Measurements from ENCODE around the gene PTGR1. TPM values are rescaled to one million over a fixed set of nuclear protein-coding genes. Genes with fewer than 3 reads are reported as not detected.

PTGR1 gene
- total and polyA plus RNA-seq, 2 of the 8 experiments (the other 6 are each of a cell fraction or from before 2014, with no cell fraction given): 16.9 to 28.5 TPM

DNA sequence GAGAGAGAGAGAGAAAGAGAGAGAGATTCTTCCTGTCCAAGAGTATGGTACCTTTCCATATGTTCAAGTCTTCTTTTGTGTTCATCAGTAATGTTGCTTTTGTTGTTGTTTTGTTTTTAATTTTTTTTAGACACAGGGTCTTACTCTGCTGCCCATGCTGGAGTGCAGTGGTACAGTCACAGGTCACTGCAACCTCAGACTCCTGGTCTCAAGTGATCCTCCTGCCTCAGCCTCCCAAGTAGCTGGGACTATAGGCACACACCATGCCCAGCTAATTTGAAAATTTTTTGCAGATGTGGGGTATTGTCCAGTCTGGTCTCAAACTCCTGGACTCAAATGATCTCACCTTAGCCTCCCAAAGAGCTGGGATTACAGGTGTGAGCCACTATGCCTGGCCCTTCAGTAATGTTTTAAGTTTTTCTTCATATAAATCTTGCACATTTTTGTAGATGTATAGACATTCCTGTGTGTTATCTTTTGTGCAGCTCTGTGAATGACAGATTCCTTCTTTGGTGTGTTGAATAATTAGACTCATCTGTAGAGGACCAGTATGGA, 38.2 kb downstream of the PTGR1 start:
- H3K18ac ChIP-seq (ENCODE audit: extremely low read depth, low read length): no peak overlapping the region
- no peak overlapping the region for H3K14ac ChIP-seq (ENCODE audit: insufficient read length)
- H3K27me3 ChIP-seq (replicated peaks in 1 of 4; ENCODE audit: control insufficient read depth in 3 of 4, extremely low read depth in 1 of 4, insufficient read depth in 3 of 4, low read length in 3 of 4): no peaks in the 10 kb centered on the region
- no peak overlapping the region for H2AK5ac ChIP-seq (ENCODE audit: low read depth, low read length)
- no peak overlapping the region for H3K4me3 ChIP-seq (ENCODE audit: extremely low read depth in 1 of 4, insufficient read depth in 2 of 4, low read depth in 3 of 4, low read length in 4 of 4)
- H3K4ac ChIP-seq (replicated peaks; ENCODE audit: insufficient read length, low read depth, low read length): no peak overlapping the region
- DNase-seq (ENCODE audit: low read depth in 1 of 2, low spot score in 2 of 2) (no peak), FAIRE-seq (no peak)
- H2BK20ac ChIP-seq (ENCODE audit: low read length): no peak overlapping the region
- H3K79me2 ChIP-seq (ENCODE audit: control insufficient read depth in 1 of 2, insufficient read depth in 2 of 2, low read length in 2 of 2): no peaks in the 10 kb centered on the region
- ChIA-PET CTCF (ENCODE audit: partially characterized antibody) (no interaction called here), POLR2A (ENCODE audit: partially characterized antibody) (interaction anchor here (0.7 to 1.4 kb wide), 4 partner anchors 8 to 34 kb away, joined by 3 to 4 read pairs (median 4); no protein-coding TSS in a partner anchor)
- no peak overlapping the region for H4K5ac ChIP-seq (ENCODE audit: insufficient read length, low read depth, low read length)
- peaks cover 0 to 8% (median 0%) of the 10 kb centered on the region in 4 experiments; a peak in 2 of 8 replicates for H3K36me3 ChIP-seq (ENCODE audit: control insufficient read depth in 2 of 4, insufficient read depth in 4 of 4, low read length in 3 of 4)
- no peak overlapping the region for H4K8ac ChIP-seq (ENCODE audit: extremely low read depth, insufficient read depth, low read length)
- H3K9me3 ChIP-seq (ENCODE audit: insufficient read depth in 2 of 2, low read depth in 1 of 2, low read length in 1 of 2): 0 out of 4 replicates have a peak, but pooled peaks cover 0 to 3% of the 10 kb centered on the region in 2 experiments
- H3K9ac ChIP-seq (replicated peaks in 1 of 4; ENCODE audit: extremely low read depth in 1 of 4, low read depth in 3 of 4, low read length in 3 of 4): no peak overlapping the region
- no peak overlapping the region for H2BK12ac ChIP-seq (ENCODE audit: low read depth, low read length)
- no peaks in the 10 kb centered on the region for H3K4me1 ChIP-seq (replicated peaks in 1 of 4; ENCODE audit: control insufficient read depth in 3 of 4, insufficient read depth in 4 of 4, low read length in 3 of 4)
- H2BK5ac ChIP-seq (ENCODE audit: low read depth, low read length): no peak overlapping the region
- H4K20me1 ChIP-seq (replicated peaks in 1 of 2; ENCODE audit: control insufficient read depth in 1 of 2, insufficient read depth in 2 of 2, low read length in 2 of 2): no peaks in the 10 kb centered on the region
- H2AFZ ChIP-seq (ENCODE audit: low read length): no peak overlapping the region
- no peaks in the 10 kb centered on the region; the same call in 1 of the 2 replicates for H3K23me2 ChIP-seq (ENCODE audit: low read depth, low read length)
- no peaks in the 10 kb centered on the region for H3K79me1 ChIP-seq (ENCODE audit: low read depth, low read length)
- no peak for TF ChIP-seq CTCF (IDR thresholded peaks at IDR 0.05; ENCODE audit: control extremely low read depth in 1 of 3, insufficient read depth in 1 of 3, low read depth in 1 of 3, low read length in 3 of 3)
- no peak for TF ChIP-seq CEBPB (IDR thresholded peaks at IDR 0.05; ENCODE audit: low read depth, low read length)
- TF ChIP-seq CBX8 (IDR thresholded peaks at IDR 0.05; ENCODE audit: borderline replicate concordance, low read depth, low read length): no peak
- no peak for TF ChIP-seq POLR2A (IDR thresholded peaks at IDR 0.05; ENCODE audit: control extremely low read depth in 1 of 2, low read depth in 2 of 2, low read length in 2 of 2)
- no peak for TF ChIP-seq RFX5 (IDR thresholded peaks at IDR 0.05; ENCODE audit: borderline replicate concordance, low read depth, low read length)
- no peak for TF ChIP-seq JUND (IDR thresholded peaks at IDR 0.05; ENCODE audit: low read length)
- no peak for TF ChIP-seq MAX (IDR thresholded peaks at IDR 0.05)
- TF ChIP-seq CHD1 (IDR thresholded peaks at IDR 0.05; ENCODE audit: low read depth, low read length): no peak
- TF ChIP-seq SRF (IDR thresholded peaks at IDR 0.05; ENCODE audit: low read depth, low read length): no peak
- H3K27ac ChIP-seq (ENCODE audit: low read depth, low read length): no peak overlapping the region
- no peak overlapping the region for H3K56ac ChIP-seq (replicated peaks; ENCODE audit: insufficient read length, low read depth, low read length)
- H4K91ac ChIP-seq (replicated peaks; ENCODE audit: insufficient read length, low read length): no peak overlapping the region
- no peak overlapping the region for H3K4me2 ChIP-seq (ENCODE audit: insufficient read depth in 1 of 2, low read depth in 2 of 2, low read length in 2 of 2)
- H2BK15ac ChIP-seq (ENCODE audit: low read length): no peak overlapping the region
- H3K23ac ChIP-seq (ENCODE audit: insufficient read length): no peak overlapping the region
- H2BK120ac ChIP-seq (replicated peaks; ENCODE audit: low read depth, low read length): no peak overlapping the region

All from H1 (cell line).